GM19328 (cell line): ENCODE results near the gene PFDN2.

Experiments
- ATAC-seq: cut with Tn5 transposase; IDR thresholded peaks from one replicate; pipeline ENCODE4 v1.9.1; 2021; ENCODE audit warnings: mild to moderate bottlenecking, moderate library complexity; ENCODE audit not compliant: unreplicated experiment

PFDN2 gene

DNA sequence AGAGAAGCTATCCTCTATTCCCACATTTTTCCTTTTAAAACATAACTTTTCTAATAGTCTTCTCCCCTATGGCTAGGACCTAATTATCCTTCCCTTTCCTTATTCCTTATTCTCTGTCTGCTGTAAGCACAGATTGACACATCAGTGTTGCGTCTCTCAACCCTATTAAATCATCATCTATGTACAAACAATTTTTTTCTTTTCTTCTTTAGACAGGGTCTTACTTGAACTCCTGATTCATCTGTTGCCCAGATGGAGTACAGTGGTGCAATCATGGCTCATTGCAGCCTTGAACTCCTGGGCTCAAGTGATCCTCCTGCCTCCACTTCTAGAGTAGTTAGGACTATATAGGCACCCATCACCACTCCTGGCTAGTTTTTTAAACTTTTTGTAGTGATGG is 11.4 kb downstream of the PFDN2 start:
- no peak for ATAC-seq

DNA sequence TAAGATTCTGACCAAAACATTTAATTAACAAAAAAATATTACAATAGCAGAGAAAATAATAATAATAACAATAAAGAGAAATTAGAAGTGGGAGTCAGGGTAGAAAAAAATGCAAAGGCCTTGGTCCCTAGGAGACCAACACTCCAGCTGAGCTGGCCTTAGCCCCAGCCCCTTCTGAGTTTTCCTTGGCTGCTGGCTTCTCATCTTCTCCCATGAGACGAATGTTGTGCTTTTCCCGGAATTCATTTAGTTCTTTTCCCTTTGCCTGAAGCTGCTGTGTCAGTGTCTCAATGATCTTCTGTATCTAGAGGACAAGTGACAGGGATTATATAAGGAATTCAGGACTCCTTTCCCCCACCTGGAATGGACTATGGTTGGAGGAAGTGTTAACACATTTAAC is 17.3 kb downstream of the PFDN2 start:
- no peak for ATAC-seq

GRCh38 chr1:161099090-161099802 is 18.6 kb downstream of the PFDN2 start:
- no peak for ATAC-seq

DNA sequence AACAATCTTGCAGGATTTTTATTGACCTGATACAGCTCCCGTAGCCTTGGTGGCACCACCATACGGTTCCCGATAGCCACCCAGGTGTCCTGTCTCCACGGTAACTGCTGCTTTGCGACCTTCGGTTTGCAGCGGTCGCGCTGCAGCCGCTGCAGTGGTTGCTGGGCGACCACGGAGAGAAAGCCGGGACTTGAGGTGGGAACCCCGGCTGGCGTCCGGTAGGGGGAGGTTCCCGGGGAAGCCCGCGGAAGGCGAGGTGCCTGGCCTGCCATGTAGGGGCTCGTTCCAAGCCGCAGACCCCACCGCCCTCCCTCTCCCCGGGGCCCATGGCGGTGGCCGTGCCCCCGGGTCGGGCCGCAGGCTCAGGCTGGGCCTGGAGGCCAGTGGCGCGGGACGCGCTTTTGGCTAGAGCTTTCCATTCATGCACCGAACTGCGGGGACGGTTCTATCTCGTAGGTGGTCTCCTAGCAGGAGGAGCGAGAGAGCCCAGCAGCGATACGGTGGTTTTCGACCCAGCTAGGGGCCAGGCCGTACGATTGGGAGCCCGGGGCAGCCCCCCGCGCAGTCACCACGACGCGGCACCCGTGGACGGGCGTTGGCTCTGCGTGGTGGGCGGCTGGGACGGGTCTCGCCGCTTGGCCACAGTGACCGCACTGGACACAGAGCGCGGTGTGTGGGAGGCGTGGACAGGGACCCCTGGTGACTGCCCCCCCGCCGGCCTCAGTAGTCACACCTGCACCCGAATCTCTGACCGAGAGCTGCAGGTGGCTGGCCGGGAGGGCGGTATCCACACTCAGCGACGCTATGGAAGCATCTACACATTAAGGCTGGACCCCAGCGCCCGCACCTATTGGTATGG is 19.4 kb downstream of the PFDN2 start, which contains the start of gene KLHDC9:
TSS of gene KLHDC9 (plus strand) at position 152 of the 859 bp plus-strand sequence. CDS start at position 327, 175 bp downstream.
- peak; percentile 81 for ATAC-seq

DNA sequence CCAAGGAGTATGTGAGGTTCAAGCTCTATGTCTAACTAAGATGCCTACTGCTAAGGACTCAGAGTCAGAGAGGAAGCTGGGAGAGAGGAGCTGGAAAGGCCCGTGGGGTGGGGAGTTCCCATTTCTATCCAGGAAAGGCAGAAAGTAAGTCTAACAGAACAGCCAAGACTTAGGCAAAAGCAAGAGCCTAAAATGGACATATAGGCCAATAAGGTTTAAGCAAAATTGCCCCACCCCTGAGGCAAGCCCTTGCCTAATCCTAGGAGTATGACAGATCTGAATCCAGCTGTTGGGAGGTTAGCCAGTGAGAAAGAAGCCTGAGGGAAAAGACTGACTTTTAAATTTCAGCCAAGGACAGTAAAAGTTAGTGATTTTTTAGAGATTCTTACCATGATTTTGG is 21.3 kb downstream of the PFDN2 start:
- no peak for ATAC-seq

DNA sequence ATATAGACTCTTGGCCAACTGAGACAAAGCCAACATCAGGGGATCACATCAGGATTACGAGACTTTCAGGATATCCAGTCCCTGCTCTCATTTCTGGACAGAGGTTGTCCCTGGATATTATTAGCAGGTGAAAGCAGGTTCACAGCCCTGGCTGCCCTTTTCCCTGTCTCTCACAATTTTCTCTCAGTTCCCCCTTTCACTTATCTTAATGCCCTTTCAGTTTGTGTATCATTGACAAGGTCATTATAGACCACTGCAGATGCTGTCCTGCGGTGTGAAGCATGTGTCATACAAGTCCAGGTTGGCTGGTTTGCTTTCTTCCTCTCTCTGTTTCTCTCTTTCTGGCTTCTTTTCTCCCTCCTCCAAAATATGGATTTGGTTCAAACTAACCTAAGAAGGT is 21.8 kb downstream of the PFDN2 start:
- ATAC-seq, result no peak

- ATAC-seq, result no peak
Measured at GRCh38 chr1:161095230-161095629, 22.6 kb downstream of the PFDN2 start.

GRCh38 chr1:161094481-161094880 is 23.4 kb downstream of the PFDN2 start:
- no peak for ATAC-seq

DNA sequence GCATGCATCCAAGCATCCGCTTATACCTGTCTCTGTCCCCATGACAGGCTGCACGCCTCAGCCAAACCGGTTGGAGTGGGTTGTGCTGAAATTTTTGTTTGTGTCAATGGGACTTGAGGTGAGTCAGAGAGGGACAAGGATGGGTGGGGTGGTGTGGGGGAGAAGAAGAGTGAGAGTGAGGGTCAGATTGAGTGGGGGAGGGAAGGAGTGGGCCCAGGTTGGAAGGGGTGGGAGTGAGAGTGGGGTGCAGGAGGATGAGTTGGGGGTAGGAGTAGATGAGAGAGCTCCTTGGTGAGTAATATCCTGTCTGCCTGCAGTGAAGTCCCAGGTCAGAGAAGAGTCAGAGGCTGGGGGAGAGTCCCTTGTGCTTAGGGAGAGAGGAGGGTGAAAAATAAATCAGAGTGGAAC is 25.2 kb downstream of the PFDN2 start:
- ATAC-seq, result no peak

DNA sequence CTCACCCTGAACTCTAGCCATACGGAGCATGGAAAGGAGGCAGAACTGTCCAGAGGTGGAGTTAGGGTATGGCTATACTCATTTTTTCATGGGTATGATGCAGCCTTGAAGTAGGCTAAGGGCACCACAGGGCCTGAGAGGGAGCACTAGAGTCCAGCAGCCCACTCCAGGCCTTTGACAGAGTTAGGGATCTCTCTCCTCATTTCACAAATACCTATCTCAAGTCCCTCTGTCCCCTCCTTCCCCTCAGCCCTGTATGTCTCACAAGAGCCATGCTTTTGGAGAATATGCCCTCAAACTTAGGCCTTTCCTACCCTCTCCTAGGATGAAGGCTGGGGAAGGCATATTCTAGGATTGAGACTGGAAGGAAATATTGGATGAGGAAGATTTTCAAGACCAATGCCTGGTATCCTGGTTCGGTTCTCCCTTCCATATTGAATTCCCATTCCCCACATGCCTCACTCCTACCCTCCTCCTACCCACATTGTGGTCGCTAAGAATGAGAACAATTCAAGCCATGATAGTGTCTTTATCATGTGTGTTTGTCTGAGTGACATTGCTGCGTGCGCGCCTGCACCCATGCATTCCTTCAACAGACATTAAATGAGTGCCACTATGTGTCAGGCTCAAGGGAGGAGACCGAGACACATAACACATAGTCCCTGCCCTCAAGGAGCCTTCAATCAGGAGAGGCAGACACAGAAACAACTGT is 25.9 kb downstream of the PFDN2 start:
- ATAC-seq, result no peak

GRCh38 chr1:161091093-161091492 is 26.7 kb downstream of the PFDN2 start:
- no peak for ATAC-seq

DNA sequence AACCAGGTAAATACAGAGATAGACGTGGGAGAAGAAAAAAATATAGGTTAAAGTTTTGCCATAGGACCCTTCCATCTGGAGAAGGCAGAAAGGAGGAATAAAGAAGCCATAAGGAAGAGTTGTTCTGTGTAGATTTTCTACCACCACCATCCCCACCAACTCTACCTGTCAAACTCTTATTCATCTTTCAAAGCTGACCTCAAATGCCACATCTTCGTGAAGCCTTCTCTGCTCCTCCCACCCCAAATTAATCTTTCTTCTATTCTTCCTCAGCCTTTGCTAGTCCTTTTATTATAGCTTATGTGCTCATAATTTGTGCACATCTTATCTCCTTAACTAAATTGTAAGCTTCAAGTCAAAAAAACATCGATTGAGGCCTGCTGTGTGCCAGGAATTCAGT is 27.2 kb downstream of the PFDN2 start:
- ATAC-seq, result no peak

- no peak for ATAC-seq
Measured at GRCh38 chr1:161089938-161090337, 27.9 kb downstream of the PFDN2 start.

GRCh38 chr1:161089251-161089924 is 28.4 kb downstream of the PFDN2 start, which contains the start of gene NECTIN4:
Gene NECTIN4 (minus strand): TSS chr1:161089558. CDS start chr1:161089296, 262 bp downstream.
- no peak for ATAC-seq

DNA sequence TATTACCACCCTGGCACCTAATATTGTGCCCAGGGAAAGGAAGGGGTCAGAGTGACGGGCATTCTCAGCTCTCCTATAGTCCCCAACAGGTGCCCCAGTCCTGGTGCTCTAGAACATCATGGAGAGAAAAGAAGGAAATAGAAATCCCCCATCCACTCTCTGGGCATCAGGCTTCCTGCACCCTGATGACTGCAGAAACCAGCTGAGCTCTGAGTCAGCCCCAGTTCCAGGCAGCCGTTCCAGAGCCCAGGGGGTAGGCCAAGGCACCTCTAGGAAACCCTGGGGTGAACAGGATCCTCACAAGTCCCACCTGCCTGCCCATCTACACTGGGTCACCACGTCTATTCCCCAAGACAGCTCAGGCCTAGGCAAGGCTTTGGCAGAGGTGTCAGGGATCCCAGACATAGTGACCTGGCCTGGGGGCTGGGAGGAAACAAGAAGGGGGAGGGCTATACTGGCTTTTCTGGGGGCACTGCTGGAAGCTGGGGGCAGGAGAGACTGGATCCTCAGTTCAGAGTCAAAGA is 29.2 kb downstream of the PFDN2 start:
- ATAC-seq, result no peak

- no peak for ATAC-seq
Measured at GRCh38 chr1:161086457-161086856, 31.4 kb downstream of the PFDN2 start.

GRCh38 chr1:161085165-161085564 is 32.7 kb downstream of the PFDN2 start:
- no peak for ATAC-seq

GRCh38 chr1:161084597-161084988 is 33.2 kb downstream of the PFDN2 start:
- no peak for ATAC-seq

GRCh38 chr1:161083748-161084596 is 33.9 kb downstream of the PFDN2 start:
- ATAC-seq, result no peak
